GM21447 (cell line): ENCODE measurements around the gene STAT2.
"Not testable (repeated sequence)": the region's sequence is repeated elsewhere in the genome, so short reads cannot be mapped to it uniquely, and the experiment has no call there.

Source experiments
- ATAC-seq: cut with Tn5 transposase; IDR thresholded peaks from one replicate; pipeline ENCODE4 v1.9.1; 2021; ENCODE audit not compliant: unreplicated experiment

The STAT2 gene

DNA sequence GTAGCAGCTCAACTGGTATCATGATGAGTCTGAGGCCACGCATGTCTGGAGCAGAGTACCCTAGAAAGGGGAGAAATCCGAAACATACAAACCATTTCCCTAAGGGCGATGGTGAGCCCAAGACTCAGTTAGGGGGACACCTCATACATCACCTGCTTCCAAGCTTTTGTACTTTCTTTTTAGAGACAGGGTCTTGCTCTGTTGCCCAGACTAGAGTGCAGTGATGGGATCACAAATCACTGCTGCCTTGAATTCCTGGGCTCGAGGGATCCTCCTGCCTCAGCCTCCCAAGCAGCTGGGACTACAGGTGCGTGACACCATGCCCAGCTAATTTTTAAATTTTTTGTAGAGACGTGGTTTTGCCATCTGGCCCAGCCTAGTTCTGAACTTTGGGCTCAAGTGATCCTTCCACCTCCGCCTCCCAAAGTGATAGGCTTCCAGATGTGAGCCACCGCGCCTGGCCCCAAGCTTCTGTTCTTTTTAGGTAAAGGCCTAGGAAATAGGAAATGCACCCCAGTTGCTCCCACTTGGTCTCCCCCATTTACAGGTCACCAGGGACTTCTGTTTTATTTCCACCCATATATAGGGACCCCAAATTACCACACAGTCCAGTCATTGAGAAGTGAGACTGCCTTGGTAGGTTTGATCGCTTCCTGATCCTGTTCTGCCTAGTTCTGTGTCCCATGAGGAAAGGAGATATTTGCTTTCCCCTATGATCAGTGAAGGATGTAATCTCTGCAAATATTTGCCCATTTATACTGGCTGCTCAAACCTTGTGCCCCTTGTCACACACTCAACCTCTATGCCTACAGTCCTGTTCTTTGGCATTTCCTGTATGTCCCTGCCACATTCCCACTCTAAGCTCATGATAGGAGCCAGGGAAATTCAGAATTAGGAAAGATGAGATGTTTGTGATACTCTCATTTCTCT, 2.5 kb upstream of the STAT2 start, which contains the start of gene APOF:
Gene APOF, minus strand, starts transcription at position 728 of the 930 bp plus-strand sequence. Its CDS starts 112 bp downstream, at position 616.
- no peak for ATAC-seq

DNA sequence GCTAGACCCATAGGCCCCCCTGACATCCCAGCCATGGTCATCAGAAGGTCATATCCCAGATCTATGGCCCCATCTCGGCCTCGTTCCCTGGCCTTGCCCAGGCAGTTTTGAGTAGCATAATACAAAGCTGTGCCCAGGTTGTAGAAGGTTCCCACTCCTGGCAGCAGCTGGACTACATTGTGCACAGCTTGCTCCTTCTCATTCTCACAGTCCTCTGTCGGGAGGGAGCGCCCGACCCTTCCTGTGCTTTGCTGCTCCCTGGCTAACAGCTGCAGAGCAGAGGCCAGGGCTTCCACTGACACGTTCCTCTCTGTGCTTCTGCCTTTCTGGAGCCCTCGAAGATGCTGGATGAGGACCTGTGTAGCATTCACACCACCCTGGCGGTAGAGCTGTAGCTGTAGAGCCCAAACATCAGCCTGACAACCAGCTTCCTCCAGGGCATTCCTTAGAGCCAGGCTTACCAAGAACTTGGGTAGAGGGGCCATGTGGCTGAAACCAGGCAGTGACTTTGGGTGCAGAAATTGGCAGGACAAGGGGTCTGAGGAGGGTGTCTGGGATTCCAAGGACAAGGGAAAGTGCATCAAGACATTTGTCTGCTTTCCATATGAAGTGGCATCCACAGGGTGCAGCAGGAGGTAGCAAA, 1.7 kb upstream of the STAT2 start:
- ATAC-seq = no peak

DNA sequence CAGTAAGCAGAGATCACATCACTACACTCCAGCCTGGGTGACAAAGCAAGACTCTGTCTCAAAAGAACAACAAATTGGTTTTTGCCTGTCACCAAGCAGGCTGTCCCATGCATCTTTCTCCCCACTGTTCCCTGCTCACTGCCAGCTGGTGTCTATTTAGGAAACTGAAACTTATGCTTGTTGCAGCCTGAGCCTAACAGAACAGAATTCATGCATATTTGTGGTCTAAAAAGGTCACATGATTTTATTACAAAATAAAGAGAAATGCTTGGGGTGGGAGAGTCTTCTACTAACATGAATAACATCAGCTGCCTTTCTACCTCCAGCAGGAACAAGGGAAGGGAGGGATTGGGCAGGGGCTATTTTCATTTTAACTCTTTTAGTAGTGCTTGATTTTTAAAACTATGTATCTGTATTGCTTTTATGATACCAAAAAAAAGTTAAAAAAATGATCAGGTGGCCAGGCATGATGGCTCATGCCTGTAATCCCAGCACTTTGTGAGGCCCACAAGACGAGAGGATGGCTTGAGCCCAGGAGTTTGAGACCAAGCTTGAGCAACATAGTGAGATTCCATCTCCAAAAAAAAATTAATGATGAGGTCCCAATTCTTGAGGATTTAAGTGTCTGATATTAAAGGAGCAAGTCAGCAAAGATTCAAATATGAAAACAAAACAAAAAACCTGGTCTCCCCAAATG, 923 bp downstream of the STAT2 start:
- no peak for ATAC-seq

DNA sequence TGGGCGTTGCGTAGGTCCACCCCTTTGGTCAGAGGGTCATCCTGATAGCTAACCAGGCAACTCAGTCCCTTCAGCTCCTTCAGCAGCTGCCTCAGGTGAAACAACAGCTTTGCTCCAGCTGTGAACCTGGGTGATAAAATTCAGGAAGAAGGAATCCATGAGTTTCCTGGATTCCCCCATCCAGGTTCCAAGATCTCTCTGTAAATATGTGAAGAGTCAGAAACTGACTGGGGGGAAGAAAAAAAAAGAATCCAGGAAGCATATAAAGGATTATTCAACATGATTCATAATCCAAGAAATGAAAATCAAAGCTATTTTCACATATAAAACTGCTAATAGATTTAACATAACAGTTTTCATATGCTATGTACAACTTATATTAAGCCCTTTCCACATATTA, 8.6 kb downstream of the STAT2 start:
- ATAC-seq = no peak

DNA sequence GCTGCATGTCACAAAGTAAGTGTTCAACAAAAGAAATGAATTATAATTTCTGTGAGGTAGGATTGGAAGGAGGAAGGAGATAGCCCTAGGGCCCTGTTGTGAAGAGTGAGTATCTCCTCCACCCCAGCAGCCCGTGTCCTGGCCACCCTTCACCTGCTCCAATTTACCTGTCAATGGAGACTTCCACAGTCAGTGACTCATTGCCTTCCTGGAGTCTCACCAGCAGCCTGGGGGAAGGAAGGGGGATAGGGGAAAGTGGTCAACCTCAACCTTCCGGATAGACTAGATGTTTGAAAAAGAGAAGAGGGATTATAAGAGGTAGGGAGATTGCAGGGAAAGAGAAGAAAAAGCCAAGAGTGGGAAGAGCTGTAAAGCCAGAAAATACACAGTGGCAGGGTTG, 9.2 kb downstream of the STAT2 start:
- ATAC-seq = no peak

DNA sequence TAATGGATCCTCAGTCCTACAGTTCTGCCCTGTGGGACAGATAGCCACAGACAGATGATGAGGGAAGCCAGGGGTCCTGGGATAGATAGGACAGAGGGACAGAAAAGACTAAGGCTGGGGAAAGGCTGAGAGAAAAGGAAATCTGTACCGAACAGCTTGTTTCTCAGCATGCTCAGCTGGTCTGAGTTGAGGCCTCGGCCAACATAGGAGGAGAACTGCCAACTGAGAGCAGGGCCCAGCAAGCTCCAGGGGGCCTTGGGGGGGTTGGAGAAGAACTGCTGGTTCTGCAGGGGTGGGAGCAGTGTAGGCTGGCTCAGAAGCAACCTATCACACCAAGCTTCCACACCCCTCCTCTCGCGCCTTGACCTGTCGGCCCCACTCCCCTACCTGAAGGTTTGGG, 11.1 kb downstream of the STAT2 start:
- no peak for ATAC-seq

DNA sequence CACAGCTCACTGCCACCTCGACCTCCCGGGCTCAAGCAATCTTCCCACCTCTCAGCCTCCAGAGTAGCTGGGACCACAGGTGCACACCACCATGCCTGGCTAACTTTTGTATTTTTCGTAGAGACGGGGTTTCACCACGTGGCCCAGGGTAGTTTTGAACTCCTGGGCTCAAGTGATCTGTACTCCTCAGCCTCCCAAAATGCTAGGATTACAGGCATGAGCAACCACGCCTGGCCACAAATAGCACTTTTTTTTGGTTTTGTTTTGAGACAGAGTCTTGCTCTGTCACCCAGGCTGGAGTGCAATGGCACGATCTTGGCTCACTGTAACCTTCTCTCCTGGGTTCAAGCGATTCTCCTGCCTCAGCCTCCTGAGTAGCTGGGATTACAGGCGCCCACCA, 12.7 kb downstream of the STAT2 start:
- ATAC-seq = not testable (repeated sequence)

DNA sequence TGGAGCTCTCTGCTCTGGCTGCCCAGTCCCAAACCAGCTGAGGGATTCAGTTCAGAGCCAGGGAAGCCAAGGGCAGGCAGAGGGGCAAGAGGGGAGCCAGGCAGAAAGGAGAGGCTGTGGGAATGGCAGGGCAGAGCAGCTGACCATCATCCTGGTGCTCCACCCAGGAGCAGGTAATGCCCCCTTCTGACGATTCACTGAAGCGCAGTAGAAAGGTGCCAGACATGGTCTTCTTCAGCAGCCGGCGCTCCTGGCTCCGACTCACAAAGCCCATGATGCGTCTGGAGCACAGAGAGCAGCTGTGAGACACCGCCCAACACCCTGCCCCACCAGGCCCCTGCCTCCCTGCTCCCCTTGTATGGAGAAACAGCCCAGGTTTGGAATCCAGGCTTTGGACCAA, 13.2 kb downstream of the STAT2 start:
- no peak for ATAC-seq

DNA sequence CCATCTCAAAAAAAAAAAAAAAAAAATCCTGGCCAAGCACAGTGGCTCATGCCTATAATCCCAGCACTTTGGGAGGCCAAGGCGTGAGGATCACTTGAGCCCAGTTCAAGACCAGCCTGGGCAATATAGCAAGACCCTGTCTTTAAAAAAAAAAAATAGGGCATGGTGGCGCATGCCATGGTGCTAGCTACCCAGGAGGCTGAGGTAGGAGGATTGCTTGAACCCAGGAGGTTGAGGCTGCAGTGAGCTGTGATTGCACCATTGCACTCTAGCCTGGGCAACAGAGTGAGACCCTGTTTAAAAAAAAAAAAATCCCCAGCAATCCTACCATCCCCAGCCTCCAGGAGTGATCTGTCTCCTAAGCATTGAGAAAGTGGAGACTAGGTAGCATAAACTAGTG, 17.6 kb downstream of the STAT2 start:
- not testable (repeated sequence) for ATAC-seq

DNA sequence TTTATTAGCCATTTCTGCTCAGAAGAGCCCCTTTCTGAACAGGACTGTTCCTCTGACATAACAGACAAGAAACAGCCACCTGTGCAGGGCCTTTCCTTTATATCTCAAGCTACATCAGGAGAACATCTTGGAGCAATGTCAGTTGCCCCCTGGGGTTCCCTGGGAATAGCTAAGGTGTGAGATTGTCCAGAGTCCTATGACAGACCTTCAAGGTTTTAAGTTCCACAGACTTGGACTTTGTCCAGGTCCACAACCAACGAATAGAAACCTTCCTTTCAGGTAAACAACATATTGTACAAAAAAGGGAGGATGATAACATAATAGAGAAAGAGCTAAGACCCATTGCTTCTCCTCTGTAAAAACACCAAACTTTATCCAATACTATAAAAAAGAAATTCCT, 18.3 kb downstream of the STAT2 start:
- ATAC-seq = no peak

DNA sequence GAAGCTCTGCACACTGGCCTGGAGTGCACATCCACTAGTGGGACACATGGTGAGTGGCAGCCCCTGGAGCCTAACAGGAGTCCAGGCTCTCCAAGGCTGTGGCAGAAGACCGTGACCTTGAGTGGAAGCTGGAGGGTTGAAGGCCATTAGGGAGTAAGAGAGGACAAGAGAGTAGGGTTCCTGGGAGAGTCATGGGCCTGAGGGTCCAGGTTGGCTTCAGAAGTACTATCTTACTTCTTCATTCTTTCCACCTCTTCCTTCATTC, 20.8 kb downstream of the STAT2 start:
- ATAC-seq = no peak

DNA sequence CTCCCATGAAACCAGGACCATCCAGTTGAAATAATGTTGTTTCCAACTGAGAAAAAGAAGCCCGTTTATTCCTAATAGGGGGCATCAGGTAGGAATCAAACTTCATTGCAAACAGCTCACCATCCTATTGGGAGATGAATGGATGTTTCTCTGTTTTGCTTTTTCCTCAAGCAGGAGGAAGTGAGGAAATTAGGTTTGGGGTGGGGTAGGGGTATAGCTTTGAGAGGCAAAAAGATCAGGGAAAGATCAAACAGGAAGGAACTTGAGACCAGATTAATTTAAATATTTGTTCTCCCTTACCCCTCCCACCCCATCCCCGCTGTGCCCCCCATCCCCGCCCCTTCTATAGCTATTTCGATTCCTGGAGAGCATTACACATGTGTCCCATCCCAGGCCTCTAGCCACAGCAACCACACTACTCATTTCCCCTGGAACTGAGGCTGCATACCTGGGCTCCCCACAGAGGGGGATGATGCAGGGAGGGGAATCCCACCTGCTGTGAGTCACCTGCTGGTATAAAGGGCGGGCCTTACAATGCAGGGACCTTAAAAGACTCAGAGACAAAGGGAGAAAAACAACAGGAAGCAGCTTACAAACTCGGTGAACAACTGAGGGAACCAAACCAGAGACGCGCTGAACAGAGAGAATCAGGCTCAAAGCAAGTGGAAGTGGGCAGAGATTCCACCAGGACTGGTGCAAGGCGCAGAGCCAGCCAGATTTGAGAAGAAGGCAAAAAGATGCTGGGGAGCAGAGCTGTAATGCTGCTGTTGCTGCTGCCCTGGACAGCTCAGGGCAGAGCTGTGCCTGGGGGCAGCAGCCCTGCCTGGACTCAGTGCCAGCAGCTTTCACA, 21.4 kb downstream of the STAT2 start, which contains the start of gene IL23A:
Gene IL23A, plus strand, starts transcription at position 577 of the 850 bp plus-strand sequence. Its CDS starts 161 bp downstream, at position 738.
- peak; percentile 33 for ATAC-seq

DNA sequence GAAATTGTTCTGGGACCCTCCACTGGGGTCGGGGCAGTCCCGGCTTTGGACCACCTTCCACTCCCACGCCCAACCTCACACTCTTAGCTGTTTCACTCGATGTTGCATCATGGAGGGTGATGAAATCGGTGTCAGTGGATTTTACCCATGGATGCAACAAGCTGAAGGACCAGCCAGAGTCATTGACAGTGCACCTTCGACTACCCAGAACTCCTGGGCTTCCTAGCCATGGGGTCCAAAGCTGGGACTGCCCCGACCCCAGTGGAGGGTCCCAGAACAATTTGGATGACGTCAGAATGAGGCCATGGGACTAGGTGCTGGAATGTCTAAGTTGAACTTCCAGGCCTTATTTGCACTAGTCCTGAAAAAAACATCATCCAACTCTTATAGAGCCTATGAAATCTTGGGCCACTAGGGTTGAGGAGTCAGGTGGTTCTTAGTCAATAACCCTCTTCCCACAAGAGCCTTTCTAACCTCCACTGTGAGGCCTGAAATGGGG, 22.1 kb downstream of the STAT2 start:
- ATAC-seq = no peak

DNA sequence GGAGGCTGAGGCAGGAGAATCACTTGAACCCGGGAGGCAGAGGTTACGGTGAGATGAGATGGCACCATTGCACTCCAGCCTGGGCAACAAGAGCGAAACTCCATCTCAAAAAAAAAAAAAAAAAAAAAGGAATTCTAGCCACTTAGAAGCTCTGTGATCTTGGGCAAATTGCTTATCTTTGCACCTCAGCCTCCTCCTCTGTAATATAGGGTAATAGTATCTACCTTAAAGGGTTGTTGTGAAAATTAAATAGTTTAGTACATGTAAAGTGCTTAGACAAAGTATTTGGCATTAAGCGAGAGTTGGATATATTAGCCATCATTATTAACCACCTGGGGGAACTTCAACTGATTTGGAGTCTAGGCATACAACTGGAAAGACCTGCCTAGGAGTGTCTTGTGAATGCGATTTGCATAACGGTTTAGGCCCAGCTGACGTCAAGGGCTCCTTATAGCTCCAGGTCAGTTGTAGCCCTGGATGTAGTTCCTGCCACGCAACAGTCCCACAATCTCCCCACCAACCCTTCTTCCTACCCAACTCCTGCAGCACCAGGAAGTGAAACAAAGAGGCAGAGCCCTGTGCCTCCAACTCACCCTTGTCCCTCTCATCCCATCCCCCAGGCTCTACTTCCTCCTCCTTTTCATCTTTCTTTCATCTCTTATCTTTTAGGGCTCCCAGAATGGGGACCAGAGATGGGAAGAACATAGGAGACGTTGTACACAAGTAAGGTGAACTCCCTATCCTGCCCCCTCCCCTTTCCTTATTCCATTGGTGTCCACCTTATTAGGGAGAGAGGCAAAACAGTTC, 23.3 kb downstream of the STAT2 start:
- no peak for ATAC-seq

DNA sequence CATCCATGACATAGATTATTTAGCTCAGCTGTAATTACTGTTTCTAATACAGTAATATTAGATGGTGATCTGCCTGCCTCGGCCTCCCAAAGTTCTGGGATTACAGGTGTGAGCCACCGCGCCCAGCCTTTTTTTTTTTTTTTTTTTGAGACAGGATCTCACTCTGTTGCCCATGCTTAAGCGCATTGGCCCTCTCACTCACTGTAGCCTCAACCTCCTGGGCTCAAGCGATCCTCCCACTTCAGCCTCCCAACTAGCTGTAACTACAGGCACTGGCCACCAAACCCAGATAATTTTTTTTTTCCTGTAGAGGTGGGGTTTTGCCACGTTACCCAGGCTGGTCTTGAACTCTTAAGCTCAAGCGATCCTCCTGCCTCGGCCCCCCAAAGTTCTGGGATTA, 24.4 kb downstream of the STAT2 start:
- not testable (repeated sequence) for ATAC-seq

DNA sequence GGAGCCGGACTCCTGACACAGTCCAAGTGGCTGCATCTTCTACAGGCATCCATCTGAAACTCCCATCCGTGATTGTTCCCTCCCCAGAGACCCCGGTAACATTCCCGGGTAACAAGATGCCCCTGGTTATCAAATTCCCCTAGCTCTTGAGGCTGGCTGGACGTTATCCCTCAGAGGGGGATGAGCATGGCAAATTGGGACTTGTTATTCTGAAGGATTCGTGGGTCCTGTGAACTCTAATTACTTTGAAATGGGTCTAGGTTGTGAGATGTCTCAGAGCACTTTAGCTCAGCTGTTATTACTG, 25.5 kb downstream of the STAT2 start:
- ATAC-seq = no peak

DNA sequence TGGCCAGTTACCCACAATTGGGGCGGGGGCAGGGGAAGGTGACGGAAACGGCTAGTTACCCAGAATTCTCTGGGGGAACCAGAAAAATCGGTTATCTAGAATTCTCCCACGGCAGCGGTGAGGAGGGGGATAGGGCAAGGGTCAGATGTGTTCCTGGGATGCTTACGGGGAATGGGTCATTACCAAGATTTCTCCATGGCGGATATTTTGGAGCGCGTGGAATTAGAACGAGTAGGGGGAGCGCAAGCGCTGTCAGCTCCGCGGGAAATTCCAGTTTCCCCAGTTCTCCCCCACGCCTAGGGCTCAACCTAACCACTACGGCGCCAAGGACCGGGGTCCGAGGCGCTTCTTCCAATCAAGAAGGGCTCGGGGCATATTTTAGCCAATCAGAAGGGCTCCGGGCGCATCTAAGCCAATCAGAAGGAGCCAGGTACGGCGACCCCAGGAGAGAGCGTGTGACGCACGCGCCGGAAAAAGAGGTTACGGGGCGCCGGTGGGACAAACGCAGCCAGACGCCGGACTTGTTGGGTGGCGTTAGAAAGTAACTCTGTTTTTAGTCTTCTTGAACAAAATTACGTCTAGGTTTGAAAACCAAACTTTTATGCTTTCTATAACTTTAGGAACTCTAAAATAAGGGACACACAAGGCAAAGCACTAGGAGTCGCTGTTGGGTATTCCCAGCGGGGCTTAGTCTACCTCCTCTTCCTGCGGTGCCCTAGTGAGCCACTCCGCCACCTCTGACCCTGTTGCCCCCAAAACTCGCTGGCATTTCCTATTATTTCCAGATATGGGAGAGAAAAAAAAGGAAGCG, 26.0 kb downstream of the STAT2 start, which contains the start of gene PAN2:
Gene PAN2, minus strand, starts transcription at position 322 of the 811 bp plus-strand sequence. CDS start 906 bp downstream, outside the sequence.
- ATAC-seq = peak; percentile 91

DNA sequence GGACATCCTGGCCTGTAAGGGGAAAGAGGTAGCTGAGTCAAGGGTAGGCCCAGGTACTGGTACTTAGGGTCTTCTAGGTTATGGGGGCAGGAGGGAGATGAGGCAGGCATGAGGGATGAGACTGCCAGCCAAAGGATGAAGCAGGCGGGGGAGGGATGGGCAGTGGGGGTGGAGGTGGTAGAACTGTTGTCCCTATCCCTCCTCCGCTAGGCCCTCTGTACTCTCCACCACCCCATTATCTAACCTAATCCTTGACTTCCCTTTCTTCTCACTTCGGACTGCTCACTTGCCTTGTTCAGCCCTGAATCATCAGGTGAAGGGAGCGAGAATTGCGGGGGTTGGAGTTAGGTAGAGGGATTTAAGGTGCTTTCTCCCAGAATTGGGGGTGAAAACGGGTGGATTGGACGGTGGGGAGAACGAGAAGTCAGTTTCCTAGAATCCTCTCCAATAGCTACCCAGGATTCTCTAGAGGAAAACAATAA, 26.7 kb downstream of the STAT2 start:
- ATAC-seq = no peak
